HG03039 (cell line): ENCODE results near the gene ARHGAP8.
"Not testable (repeated sequence)": the region's sequence is repeated elsewhere in the genome, so short reads cannot be mapped to it uniquely, and the experiment has no call there.

Experiments
- ATAC-seq: cut with Tn5 transposase; IDR thresholded peaks from one replicate; pipeline ENCODE4 v1.9.1; 2021; ENCODE audit warnings: mild to moderate bottlenecking, moderate library complexity; ENCODE audit not compliant: unreplicated experiment

Gene ARHGAP8

GRCh38 chr22:44904492-44905152, 152.2 kb downstream of the ARHGAP8 start:
- not testable (repeated sequence) for ATAC-seq

- ATAC-seq, result no peak
These were observed 154.0 kb downstream of the ARHGAP8 start for GRCh38 chr22:44906248-44906936.

- ATAC-seq, result no peak
These were observed 154.7 kb downstream of the ARHGAP8 start for GRCh38 chr22:44906999-44907644.

- no peak for ATAC-seq
These were observed 155.7 kb downstream of the ARHGAP8 start for GRCh38 chr22:44907765-44908737.

GRCh38 chr22:44909241-44909640, 156.9 kb downstream of the ARHGAP8 start:
- no peak for ATAC-seq
